SKM-1 (cell line): ENCODE measurements around the gene PFN3.
"Not testable (repeated sequence)": the region's sequence is repeated elsewhere in the genome, so short reads cannot be mapped to it uniquely, and the experiment has no call there.

Experiments
- DNase-seq: peaks from one replicate; lab custom pipeline; 2025; ENCODE audit not compliant: unreplicated experiment; lab: John Stamatoyannopoulos, UW

PFN3 gene

GRCh38 chr5:177375516-177375915 lies 24.9 kb downstream of the PFN3 start:
- DNase-seq: not testable (repeated sequence)

DNA sequence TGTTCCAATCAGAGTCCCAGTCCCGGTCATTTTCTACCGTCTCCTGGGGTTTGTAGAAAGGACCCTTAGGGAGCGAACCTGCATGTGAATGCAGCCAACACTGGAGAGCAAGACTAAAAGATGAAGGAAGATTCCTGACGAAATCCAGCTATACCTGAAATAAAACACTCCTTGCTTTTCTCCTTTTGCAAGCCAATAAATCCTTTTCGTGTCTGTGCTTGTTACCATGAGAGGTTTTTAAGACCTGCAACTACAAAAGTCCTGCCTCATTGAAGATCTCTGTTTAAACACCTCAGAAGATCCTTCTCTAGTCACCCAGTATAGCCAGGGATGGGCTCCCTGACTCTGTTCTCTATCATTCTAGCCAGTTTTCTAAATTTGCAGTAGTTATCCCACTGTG lies 26.2 kb downstream of the PFN3 start:
- no peak for DNase-seq

DNA sequence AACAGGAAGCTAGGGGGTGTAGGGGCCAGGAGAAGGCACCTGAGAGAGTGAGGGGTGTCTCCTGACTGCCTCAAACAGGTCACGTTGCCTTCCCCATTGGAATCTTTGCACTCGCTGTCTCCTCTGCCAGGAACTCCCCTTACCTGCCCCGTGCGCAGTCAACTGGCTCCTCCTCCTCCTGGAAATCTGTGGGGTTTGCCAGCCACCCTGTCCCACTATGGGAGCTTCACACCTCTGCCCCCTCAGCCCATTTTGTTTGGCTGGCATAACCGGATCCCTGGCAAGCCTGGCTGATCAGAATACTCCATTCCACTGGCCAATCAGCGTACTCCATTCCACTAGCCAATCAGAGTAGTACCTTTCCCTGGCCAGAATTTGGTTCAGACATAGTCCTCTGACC lies 26.7 kb downstream of the PFN3 start:
- DNase-seq: no peak

GRCh38 chr5:177372910-177373309 lies 27.6 kb downstream of the PFN3 start:
- DNase-seq: no peak

DNA sequence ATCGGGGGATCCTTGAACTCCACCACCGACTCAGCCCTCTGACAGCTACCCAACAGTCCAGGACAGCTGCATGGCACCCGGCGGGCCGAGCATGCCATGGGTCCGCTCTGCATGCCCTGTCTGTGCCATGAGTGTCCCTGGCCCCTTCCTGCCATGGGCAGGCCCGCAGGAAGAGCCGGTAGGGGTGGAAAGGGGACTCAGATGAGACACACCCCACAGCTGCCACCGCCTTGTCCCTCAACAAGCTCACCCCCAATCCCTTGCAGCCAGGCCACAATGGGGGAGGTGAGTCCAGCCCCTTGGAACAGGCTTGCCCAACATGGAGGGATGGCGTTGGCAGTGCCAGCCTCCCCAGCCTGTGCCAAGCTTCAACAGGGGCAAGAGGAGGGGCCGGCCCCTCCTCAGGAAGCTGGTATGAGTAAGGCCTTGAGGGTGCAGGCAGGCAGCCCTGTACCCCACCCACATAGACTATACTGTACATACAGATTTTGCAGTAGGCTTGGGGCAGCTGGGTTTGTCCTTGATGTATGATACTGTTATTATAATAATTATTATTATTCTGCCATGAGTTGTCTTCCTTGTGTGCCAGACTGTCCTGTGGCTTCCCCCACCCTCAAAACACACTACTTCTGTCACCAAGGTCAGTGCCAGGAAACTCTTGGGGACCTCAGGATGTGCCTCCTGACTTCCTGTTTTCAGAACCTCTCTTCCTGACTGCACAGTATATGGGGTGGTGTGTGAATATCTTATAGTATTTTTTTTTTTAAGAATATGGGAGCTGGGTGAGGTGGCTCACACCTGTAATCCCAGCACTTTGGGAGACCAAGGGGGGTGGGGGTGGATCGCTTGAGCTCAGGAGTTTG lies 28.2 kb downstream of the PFN3 start:
- DNase-seq: no peak

GRCh38 chr5:177371120-177372033 lies 29.1 kb downstream of the PFN3 start:
- no peak for DNase-seq

DNA sequence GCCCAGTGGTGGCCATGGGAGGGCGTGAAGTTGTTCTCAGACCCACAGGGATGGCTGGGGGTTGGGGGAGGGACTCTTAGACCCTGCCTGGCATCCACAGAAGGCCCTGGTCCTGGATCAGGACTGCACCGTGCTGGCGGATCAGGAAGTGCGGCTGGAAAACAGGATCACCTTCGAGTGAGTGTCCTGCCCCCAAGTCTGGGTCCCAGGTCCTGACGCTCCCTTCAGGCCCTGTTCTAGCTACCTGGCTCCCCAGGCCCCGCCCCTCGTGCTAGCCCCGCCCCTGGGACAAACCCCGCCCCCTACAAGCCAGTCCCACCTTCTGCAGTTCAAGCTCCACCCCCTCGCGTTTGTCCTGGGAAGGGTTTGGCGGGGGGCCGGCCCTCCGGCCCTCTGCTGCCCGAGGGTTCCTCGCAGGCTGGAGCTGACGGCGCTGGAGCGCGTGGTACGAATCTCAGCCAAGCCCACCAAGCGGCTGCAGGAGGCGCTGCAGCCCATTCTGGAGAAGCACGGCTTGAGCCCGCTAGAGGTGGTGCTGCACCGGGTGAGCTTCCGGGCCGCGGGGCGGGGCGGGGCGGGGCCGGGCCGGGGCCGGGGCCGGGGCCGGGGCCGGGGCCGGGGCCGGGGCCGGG lies 29.9 kb downstream of the PFN3 start:
- no peak for DNase-seq

DNA sequence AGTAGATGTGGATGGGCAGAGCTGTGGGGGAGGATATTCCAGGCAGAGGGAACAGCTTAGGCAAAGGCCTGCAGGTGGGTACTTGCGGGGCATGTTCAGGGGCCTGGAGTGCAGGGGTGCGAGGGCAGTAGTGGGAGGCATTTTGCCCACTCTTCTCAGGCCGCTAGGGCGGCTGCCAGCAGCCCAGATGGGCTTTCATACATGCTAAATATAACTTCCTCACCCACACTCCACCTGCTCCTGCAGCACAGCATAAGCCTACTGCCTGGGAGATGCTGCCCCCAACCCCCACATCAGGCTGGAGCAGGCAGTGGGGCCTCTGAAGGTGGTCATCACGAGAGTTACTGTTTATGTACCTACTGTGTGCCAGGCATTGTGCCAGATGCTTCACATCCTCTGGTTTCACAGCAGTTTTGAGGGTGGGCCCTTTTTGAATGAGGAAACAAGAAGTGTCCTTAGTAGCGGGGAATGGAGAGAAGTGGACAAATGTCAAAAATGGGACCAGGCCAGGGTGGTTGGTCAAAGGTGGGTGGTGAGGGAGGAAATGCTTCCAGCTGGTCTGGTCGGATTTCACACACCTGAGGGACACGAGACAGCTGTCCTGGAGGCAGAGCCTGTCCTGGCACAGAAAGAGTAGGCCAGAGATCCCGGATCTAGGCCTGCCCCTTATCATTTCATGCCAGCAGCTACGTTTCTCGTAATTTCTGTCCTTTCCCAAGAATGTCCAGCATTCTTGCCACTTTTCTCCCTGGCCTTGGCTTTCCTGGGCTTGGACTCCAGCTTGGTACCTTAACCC lies 30.6 kb downstream of the PFN3 start:
- no peak for DNase-seq

DNA sequence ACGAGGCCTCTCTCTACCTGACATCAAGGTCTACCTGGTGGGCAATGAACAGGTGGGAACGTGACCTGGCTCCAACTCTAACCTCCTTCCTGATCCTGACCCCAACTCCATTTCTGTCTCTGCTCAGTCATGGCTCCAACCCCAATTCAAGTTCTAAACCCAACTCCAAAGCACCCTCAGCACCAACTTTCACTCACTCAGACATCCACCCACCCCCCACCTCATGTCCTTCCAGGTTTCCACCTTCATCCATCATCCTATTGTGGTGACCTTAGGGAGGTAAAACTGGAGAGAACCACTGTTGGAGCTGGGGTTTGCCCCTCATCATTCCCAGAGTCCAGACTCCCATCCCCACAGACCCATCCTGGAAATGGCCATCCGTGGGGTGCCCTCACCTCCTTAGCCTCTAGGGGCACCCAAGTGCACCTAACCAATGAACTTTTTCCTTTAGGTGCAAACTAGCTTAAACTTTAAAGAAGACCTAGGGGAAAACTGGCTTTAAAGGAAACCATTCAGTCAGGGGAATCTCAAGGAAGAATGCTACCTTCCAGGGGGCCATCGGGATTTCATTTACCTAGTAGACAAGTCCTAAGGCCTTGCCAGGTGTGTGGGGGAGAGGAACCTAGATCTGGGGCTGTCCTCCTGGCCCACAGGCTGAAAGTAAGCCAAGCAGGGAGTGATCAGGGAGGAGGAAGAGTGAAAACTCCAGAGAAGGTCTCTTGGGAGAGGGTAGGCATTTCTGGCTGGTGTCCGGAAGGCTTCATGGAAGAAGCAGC lies 31.4 kb downstream of the PFN3 start:
- DNase-seq: no peak

- no peak for DNase-seq
These were observed 32.2 kb downstream of the PFN3 start for GRCh38 chr5:177367981-177368868.

DNA sequence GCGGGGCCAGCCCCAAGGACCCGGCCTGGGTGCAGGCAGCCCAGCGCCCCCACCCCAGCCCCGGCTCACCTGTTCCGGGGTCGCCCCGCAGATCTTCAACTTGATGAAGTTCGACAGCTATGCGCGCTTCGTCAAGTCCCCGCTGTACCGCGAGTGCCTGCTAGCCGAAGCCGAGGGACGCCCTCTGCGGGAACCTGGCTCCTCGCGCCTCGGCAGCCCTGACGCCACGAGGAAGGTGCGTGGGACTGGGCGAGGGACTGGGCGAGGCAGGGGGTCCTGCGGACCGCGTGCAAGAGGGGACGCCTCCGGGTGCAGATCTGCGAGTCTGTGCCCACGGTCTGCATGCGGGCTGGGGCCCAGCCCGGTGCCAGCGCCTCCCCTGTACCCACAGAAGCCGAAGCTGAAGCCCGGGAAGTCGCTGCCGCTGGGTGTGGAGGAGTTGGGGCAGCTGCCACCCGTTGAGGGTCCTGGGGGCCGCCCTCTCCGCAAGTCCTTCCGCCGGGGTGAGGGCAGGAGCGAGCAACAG lies 33.1 kb downstream of the PFN3 start:
- DNase-seq: no peak

GRCh38 chr5:177366528-177367322 lies 33.7 kb downstream of the PFN3 start:
- no peak for DNase-seq

DNA sequence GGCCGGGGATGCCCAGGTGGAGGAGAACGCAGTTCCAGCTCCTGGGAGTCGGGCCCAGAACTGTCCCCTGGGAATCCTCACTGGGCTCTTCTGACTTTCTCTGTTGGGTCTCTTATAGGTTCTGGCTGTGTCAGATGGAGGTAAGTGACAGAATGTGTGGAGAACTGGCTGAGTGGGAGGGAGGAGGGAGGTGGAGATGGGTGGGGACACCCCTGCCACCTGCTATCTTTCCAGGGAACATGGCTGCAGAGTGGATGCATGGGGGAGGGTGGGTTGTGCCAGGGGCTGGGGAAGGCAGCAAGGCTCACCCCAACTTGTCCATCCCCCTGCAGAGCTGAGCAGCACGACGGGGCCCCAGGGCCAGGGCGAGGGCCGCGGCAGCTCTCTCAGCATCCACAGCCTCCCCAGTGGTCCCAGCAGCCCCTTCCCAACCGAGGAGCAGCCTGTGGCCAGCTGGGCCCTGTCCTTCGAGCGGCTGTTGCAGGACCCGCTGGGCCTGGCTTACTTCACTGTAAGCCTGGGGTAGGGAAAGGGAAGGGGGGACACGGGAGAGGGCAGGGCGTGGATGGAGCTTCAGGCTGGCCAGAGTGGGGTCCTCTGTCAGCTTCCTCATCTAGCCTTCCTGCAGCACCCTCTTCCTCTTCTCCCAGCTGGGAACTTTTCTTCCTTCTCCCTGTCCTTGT lies 34.5 kb downstream of the PFN3 start:
- DNase-seq: no peak

GRCh38 chr5:177364159-177364962 lies 36.1 kb downstream of the PFN3 start:
- no peak for DNase-seq

DNA sequence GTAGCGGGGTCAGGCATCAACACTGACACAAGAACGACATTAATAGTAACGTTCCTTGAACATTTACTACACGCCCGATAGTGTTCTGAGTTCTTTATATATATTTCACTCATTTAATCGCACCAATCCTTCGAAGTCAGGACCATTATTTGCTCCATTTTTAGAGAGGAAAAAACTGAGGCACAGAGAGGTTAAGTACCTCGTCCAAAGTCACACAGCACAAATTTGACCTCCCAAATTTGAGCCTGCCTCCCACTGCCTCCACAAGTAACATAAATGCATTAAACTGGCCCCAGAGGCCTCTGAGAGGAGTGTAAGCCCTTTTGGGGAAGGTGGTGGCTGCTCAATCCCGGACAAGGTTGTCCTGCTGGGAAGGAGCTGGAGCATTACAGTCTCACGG lies 36.9 kb downstream of the PFN3 start:
- DNase-seq: no peak
